ENCODE results near the gene DOK4. TPM values are rescaled to one million over a fixed set of nuclear protein-coding genes. Genes with fewer than 3 reads are reported as not detected.
A peak's percentile ranks its signal among the peaks of the same experiment; 100 is the strongest.

Gene DOK4
- total and polyA plus RNA-seq, 7 donors, result 3.9 to 147 (median 21.8) TPM

GRCh38 chr16:57464523-57464922 is 21.8 kb downstream of the DOK4 start:
- no peak overlapping the region for H3K27ac ChIP-seq
- no peaks in the 10 kb centered on the region for H3K9me3 ChIP-seq
- TF ChIP-seq POLR2A (IDR thresholded peaks at IDR 0.05) (no peak), CTCF (IDR thresholded peaks at IDR 0.05) (no peak), EP300 (IDR thresholded peaks at IDR 0.05) (no peak), POLR2AphosphoS5 (IDR thresholded peaks at IDR 0.05) (no peak)
- no peak overlapping the region for H3K4me3 ChIP-seq
- 95 to 98% methylated on average over 2 of the region's 2 CpGs for WGBS, 2 donors
- peaks cover 0 to 25% (median 21%) of the 10 kb centered on the region in 4 donors for H3K4me1 ChIP-seq
- intact Hi-C loops (cut with DNase I), result loop anchor here (5.0 to 10.0 kb wide), 2 partner anchors 53 to 1170 kb away; no protein-coding TSS in a partner anchor
- H3K27me3 ChIP-seq, result no peaks in the 10 kb centered on the region
- peaks cover 25 to 76% (median 50%) of the 10 kb centered on the region in 4 donors for H3K36me3 ChIP-seq
- DNase-seq, result no peak

- Histone ChIP-seq H3K27me3 (no peaks in the 10 kb centered on the region), H3K4me3 (peak overlapping the region; percentile 93 to 99 (median 98)), H3K27ac (peak overlapping the region; percentile 87 to 92 (median 90)), H3K9me3 (no peaks in the 10 kb centered on the region), H3K36me3 (peaks cover 11 to 76% (median 43%) of the 10 kb centered on the region in 4 donors), H3K4me1 (peaks cover 0 to 25% (median 21%) of the 10 kb centered on the region in 4 donors)
- TF ChIP-seq CTCF (IDR thresholded peaks at IDR 0.05) (no peak), POLR2A (IDR thresholded peaks at IDR 0.05) (no peak), POLR2AphosphoS5 (IDR thresholded peaks at IDR 0.05) (no peak), EP300 (IDR thresholded peaks at IDR 0.05) (no peak)
- DNase-seq, result no peak
- 0 to 1% methylated on average over 16 of the region's 16 CpGs for WGBS, 2 donors
- intact Hi-C loops (cut with DNase I), result loop anchor here (2.0 to 10.0 kb wide), 3 partner anchors 16 to 1172 kb away; partner anchors contain the start of genes CIAPIN1 and COQ9
Observed at GRCh38 chr16:57462978-57463362, 23.3 kb downstream of the DOK4 start.

- 1 to 2% methylated on average over 47 of the region's 47 CpGs for WGBS, 2 donors
- Histone ChIP-seq H3K9me3 (no peaks in the 10 kb centered on the region), H3K4me3 (peak within 1 kb of the TSS; percentile 93 to 99 (median 98)), H3K27me3 (no peaks in the 10 kb centered on the region), H3K36me3 (peaks cover 10 to 76% (median 41%) of the 10 kb centered on the region in 4 donors), H3K27ac (peak within 1 kb of the TSS; percentile 87 to 92 (median 90)), H3K4me1 (peaks cover 0 to 25% (median 21%) of the 10 kb centered on the region in 4 donors)
- TF ChIP-seq POLR2A (IDR thresholded peaks at IDR 0.05), result peak; percentile 88 to 94
- peak; percentile 95 to 100 (median 98) for TF ChIP-seq POLR2AphosphoS5 (IDR thresholded peaks at IDR 0.05)
- peak; percentile 86 to 95 (median 94) for TF ChIP-seq CTCF (IDR thresholded peaks at IDR 0.05)
- no peak for TF ChIP-seq EP300 (IDR thresholded peaks at IDR 0.05)
- intact Hi-C loops (cut with DNase I), result loop anchor here (2.0 to 10.0 kb wide), 3 partner anchors 16 to 1172 kb away; partner anchors contain the start of genes CIAPIN1 and COQ9
- DNase-seq, result peak; percentile 93
Observed at GRCh38 chr16:57462209-57462977, 23.9 kb downstream of the DOK4 start, which contains the start of gene POLR2C. Gene POLR2C, plus strand, starts transcription at chr16:57462679. Its CDS starts 46 bp downstream, at chr16:57462725.

DNA sequence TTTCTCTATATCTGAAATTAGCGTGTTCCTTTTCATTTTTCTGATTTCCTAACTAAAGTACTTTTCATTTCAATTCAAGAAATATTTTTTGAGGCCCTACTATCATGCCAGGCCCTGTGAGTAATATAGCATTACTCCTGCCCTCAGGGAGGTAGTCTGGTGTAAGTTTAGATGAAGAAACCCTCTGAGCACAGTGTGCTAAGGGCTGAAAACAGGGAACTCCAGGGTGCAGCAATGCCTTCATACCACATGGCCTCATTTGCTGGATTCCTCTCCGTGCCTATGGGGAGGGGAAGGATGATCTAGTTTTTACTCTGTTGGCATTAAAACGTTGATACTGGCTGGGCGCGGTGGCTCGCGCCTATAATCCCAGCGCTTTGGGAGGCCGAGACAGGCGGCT is 34.3 kb downstream of the DOK4 start:
- Histone ChIP-seq H3K4me1 (peaks cover 0 to 22% (median 13%) of the 10 kb centered on the region in 4 donors), H3K27me3 (no peaks in the 10 kb centered on the region), H3K36me3 (peaks cover 24 to 62% (median 37%) of the 10 kb centered on the region in 4 donors), H3K9me3 (no peaks in the 10 kb centered on the region), H3K27ac (no peak overlapping the region), H3K4me3 (no peak overlapping the region)
- TF ChIP-seq EP300 (IDR thresholded peaks at IDR 0.05), result no peak
- no peak for TF ChIP-seq POLR2A (IDR thresholded peaks at IDR 0.05)
- no peak for TF ChIP-seq CTCF (IDR thresholded peaks at IDR 0.05)
- no peak for TF ChIP-seq POLR2AphosphoS5 (IDR thresholded peaks at IDR 0.05)
- 92 to 95% methylated on average over 10 of the region's 10 CpGs for WGBS, 2 donors
- intact Hi-C loops (cut with DNase I), result loop anchor here (10.0 kb wide), 1 partner anchor 553 kb away; the partner anchor contains the start of genes USB1 and ZNF319
- no peak for DNase-seq
